ENCODE data around the gene MYL1. TPM values are rescaled to one million over a fixed set of nuclear protein-coding genes. Genes with fewer than 3 reads are reported as not detected.

MYL1 gene
- total RNA-seq, 1 donor from 2014 or later: not detected

GRCh38 chr2:210337159-210337558, 22.2 kb upstream of the MYL1 start:
- ATAC-seq (no peak), DNase-seq (no peak)
- Histone ChIP-seq H3K4me1 (no peaks in the 10 kb centered on the region), H3K9me3 (peaks cover 3% of the 10 kb centered on the region), H3K36me3 (no peaks in the 10 kb centered on the region), H3K27ac (no peak overlapping the region), H3K4me3 (no peak overlapping the region), H3K27me3 (no peaks in the 10 kb centered on the region)
- intact Hi-C loops (cut with DNase I): no loop called here
- no peak for TF ChIP-seq CTCF (IDR thresholded peaks at IDR 0.05)

DNA sequence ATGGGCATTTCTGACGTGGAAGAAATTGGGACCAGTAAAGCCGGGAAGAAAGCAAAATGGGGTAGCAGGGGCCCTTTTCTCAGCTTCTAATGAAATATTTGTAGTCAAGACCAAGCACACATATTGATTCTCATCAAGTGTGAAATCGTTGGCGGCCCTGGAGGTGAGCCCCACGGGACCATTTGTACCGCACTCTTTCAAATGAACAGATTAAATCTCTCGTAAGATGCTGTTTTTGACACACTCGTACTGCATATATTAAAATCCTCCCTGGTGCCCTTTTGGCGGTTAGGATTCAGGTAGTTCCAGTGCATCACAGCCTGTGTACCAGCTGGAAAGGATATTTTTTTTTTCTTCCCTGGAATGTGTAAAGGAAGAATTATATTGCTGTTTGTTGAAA, 9.9 kb upstream of the MYL1 start:
- no peaks in the 10 kb centered on the region for H3K9me3 ChIP-seq
- TF ChIP-seq CTCF (IDR thresholded peaks at IDR 0.05): no peak
- ATAC-seq: no peak
- DNase-seq: no peak
- no peak overlapping the region for H3K4me3 ChIP-seq
- no peak overlapping the region for H3K27ac ChIP-seq
- no peaks in the 10 kb centered on the region for H3K36me3 ChIP-seq
- H3K27me3 ChIP-seq: no peaks in the 10 kb centered on the region
- intact Hi-C loops (cut with DNase I): no loop called here
- no peaks in the 10 kb centered on the region for H3K4me1 ChIP-seq

DNA sequence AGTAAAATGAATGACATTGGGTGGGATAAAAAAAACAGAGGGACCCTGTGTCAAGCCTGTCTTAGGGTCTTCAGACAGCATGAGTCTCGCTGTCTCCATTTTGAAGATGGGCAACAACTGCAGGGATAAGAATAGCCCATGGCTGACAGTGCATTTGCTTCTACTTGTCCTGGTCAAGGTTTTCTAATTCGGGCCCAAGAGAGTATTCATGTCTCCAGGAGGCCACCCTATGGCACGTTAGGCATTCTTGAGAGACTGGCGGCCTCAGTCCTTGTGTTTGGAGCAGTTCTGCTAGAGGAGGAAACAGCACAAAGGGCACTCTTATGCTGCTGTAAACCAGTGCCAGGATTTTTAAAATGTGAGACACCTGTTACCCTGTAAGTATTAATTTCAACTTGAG, 9.5 kb upstream of the MYL1 start:
- H3K9me3 ChIP-seq: no peaks in the 10 kb centered on the region
- no peaks in the 10 kb centered on the region for H3K4me1 ChIP-seq
- ATAC-seq (no peak), DNase-seq (no peak)
- intact Hi-C loops (cut with DNase I): no loop called here
- H3K27ac ChIP-seq: no peak overlapping the region
- H3K4me3 ChIP-seq: no peak overlapping the region
- TF ChIP-seq CTCF (IDR thresholded peaks at IDR 0.05): no peak
- H3K36me3 ChIP-seq: no peaks in the 10 kb centered on the region
- no peaks in the 10 kb centered on the region for H3K27me3 ChIP-seq

DNA sequence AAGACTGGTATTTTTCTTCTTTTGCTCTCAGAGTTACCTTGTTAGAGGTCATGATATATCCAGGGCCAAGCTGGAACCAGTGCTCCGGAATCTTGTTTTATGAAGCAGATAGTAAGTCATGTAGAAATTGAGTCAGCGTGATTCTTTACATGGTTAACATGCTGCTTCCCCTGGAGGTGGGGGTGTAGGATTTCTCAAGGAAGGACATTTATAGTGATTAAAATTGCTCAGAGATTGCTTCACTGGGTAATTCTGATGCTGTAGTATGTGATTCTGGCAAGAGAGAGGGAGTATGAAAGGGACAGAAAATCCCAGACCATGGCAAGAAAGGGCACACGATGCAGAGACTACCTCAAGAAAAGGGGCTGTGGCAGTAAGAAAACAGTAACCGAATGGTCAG, 8.0 kb upstream of the MYL1 start:
- ATAC-seq (no peak), DNase-seq (no peak)
- H3K4me1 ChIP-seq: no peaks in the 10 kb centered on the region
- H3K27me3 ChIP-seq: no peaks in the 10 kb centered on the region
- H3K36me3 ChIP-seq: no peaks in the 10 kb centered on the region
- TF ChIP-seq CTCF (IDR thresholded peaks at IDR 0.05): no peak
- no peak overlapping the region for H3K27ac ChIP-seq
- H3K9me3 ChIP-seq: no peaks in the 10 kb centered on the region
- H3K4me3 ChIP-seq: no peak overlapping the region
- intact Hi-C loops (cut with DNase I): no loop called here

DNA sequence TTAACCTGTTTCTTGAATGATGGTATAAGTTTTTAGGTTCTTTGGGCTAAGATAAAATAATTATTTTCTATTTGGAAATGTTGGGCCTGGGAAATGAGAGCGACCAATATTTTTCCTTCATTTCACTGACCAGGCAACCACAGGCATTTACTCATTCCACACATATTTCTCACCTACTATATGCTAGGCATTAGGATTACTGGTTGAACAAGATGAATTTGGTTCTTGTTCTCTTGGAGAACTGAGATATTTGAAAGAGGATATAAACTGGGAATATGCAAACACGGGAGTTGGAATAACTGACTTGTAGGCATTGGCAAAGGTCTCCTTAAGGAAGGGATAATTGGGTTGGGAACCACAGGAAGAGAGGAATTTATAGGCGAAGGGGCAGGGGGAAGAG, 3.9 kb upstream of the MYL1 start:
- Histone ChIP-seq H3K9me3 (no peaks in the 10 kb centered on the region), H3K27ac (no peak overlapping the region), H3K36me3 (no peaks in the 10 kb centered on the region), H3K27me3 (no peaks in the 10 kb centered on the region), H3K4me1 (no peaks in the 10 kb centered on the region), H3K4me3 (no peak overlapping the region)
- no peak for ATAC-seq
- no peak for TF ChIP-seq CTCF (IDR thresholded peaks at IDR 0.05)
- DNase-seq: no peak
- intact Hi-C loops (cut with DNase I): no loop called here

DNA sequence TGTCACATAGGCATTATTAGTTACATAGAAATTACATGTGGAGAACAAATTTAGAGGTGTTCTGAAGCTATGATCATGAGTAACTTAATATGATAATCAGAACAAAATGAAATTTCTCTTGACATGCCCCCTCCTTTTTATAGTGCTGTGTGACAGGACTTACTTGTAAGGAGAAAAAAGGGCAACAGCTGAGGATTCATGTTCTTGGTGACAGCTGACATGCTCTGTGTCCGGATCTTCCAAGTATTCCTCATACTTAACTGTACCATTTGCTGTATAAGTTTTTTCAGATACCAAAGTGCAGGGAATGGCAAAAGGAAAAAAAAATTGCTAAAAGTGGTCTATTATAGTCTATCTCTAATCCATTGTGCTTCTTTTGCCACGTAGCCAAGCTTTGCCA, 3.5 kb upstream of the MYL1 start:
- TF ChIP-seq CTCF (IDR thresholded peaks at IDR 0.05): no peak
- Histone ChIP-seq H3K36me3 (no peaks in the 10 kb centered on the region), H3K27me3 (no peaks in the 10 kb centered on the region), H3K9me3 (no peaks in the 10 kb centered on the region), H3K27ac (no peak overlapping the region), H3K4me3 (no peak overlapping the region), H3K4me1 (no peaks in the 10 kb centered on the region)
- intact Hi-C loops (cut with DNase I): no loop called here
- DNase-seq (no peak), ATAC-seq (no peak)
